GM15510 (cell line): Measurements from ENCODE around the gene VPS26A.

Experiments
- POLR2A ChIP-seq: IDR thresholded peaks from 3 replicates; pipeline ENCODE4 v1.6.1; 2011; ENCODE audit warnings: borderline replicate concordance; ENCODE audit not compliant: insufficient read length; ENCODE audit errors: extremely low read depth

The VPS26A gene

DNA sequence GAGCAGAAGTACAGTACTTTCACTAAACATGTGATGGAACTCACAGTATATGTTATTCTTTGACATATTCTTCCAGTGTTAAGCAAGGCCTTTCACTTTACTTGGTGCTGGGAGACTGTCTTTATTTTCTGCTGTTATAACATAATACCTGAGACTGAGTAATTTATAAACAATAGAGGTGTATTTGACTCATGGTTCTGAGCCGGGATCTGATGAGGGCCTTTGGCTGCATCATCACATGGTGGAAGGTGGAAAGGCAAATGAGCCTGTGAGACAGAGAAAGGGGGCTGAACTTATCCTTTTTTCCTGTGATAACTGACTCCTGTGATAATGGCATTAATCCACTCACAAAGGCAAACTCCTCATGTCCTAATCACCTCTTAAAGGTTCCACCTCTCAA lies 57.5 kb downstream of the VPS26A start:
- no peak for TF ChIP-seq POLR2A

DNA sequence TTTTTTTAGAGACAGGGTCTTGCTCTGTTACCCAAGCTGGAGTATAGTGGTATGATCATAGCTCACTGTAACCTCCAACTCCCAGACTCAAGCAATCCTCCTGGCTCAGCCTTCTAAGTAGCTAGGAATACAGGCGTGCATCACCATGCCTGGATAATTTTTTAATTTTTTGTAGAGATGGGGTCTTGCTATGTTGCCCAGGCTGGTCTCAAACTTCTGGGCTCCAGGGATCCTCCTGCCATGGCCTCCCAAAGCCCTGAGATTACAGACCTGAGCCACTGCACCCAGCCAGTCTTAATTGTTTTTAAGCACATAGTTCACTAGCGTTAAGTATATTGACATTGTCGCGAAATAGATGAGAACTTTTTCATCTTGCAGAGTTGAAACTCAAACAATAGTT lies 58.0 kb downstream of the VPS26A start:
- TF ChIP-seq POLR2A: no peak

DNA sequence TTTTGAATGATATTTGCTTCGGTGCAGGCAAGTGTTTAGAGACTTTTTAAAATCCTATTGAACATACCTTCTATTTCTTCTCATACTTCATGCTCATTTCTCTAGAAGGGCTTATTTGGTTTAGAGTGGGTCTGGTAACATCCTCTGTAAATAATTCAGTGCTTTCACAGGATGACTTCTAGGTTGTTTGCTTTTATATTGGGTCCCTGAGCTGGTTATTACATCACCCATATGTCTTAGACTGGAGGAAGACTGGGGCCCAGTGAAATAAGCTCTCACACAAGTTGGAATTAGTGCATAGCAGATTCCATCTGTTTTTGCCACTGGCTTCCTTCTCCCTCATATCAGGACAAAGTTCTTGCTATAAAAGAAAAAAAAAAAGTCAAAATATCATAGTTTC lies 62.5 kb downstream of the VPS26A start:
- TF ChIP-seq POLR2A: no peak

DNA sequence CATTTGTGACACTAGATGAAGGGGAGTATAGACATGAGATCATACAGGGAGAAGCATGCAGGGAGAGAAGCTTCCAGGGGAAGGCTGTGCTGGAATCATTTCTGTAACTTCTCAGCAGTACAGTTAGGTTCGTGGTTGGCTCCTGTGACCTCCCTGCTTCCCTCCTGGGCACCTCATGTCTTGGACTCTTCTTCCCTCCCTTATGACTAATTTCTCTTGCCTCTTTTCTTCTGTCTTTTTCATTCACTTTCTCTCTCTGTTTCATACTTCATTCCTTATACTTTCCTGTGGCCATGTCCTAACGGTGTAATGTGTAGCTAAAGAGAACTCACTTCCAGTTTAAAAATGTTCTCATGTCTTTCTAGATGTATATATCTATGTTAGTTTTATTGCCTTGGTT lies 77.1 kb downstream of the VPS26A start:
- no peak for TF ChIP-seq POLR2A

DNA sequence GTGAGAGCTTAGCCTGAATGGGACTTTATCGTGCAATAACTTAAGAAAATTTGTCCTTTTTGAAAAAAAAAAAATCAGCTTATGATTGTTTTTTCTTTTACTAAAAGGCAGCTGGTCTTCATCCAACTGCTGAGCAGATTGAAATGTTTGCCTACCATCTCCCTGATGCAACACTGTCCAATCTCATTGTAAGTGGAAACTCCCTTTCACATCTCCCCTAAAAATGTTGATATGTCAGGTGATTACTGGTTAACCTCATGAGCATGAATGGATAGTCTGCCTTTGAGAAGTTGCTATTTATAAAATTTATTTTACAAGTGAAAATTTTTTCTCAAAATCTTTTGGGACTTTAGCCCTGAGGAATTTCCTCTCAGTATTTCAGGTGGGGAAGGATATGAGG lies 78.4 kb downstream of the VPS26A start:
- no peak for TF ChIP-seq POLR2A

DNA sequence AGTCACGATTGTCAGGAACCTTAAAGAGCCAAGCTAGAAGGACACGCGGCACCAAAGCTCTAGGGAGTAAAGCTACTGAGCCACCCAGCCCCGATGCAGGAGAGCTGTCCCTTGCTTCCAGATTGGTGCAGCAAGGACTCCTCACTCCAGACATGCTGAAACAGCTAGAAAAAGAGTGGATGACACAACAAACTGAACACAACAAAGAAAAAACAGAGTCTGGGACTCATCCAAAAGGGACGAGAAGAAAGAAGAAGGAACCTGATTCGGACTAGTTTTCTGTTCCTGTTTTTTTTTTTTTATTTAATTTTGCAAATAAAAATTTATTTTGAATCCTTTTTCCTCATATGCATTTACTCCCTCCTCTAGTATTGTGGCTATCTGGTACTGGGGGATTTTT lies 84.8 kb downstream of the VPS26A start:
- TF ChIP-seq POLR2A: no peak

DNA sequence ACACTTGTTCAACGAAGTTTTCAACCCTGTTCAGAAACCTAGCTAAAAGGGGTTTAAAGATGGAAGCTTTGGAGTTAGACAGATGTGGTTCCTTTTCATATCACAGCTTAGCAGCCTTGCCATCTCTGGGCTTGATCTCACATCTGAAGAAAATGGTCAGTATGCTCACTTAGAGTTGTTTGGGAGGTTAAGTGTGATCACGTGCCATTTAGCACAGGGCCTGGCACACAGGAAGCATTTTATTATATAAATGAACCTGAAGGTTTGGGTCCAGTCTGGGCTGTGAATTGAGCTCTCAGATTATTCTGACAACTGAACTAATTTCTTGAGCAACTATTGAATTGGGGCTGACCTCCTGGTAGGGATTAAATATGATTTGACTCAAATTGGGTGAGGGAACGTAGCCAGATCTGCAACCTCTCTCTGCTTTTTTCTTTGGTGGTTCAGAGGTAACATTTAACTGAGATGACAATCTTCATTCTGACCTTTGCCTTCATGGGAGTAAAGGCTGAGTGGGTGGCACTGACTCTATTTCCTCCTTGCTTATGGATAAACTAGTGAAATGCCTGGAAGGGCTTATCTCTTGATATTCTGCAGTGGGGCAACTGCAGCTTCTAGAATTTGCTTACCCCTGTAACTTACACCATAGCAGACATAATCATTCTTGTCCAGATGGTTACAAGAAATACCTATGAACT lies 86.0 kb downstream of the VPS26A start:
- no peak for TF ChIP-seq POLR2A

DNA sequence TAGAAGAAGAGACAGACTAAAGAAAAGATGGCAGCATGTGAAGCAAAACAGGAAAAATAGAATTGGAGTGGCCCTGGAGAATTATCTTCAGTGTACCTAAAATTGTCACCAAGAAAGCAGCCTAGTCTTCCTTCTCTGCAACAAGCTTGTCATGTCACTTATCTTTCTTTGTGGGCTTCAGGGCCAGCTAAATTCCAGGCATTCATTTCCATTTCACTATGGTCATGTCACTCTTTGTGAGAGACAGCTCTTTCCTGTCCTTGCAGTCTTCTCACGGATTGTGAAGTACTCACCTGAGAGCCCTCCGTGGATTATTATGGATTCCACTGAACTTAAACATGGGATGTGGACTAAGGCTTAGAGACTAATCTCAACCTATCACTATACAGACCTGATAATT lies 87.1 kb downstream of the VPS26A start:
- no peak for TF ChIP-seq POLR2A

DNA sequence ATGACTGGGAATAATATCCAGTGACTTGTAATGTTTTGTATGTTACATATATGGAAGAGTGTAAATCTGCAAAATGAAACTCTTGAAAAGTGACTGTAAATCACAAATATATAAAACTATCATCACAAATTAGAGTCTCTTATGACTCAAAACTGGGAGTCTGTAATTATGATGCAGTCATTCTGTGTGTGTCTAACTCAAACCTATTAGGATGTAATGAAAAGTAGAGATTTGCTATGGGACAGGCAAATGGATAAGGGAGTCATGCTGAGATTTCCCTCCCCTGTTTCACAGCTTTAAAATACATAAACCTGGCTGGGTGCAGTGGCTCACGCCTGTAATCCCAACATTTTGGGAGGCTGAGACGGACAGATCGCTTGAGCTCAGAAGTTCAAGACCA lies 87.5 kb downstream of the VPS26A start:
- TF ChIP-seq POLR2A: no peak

DNA sequence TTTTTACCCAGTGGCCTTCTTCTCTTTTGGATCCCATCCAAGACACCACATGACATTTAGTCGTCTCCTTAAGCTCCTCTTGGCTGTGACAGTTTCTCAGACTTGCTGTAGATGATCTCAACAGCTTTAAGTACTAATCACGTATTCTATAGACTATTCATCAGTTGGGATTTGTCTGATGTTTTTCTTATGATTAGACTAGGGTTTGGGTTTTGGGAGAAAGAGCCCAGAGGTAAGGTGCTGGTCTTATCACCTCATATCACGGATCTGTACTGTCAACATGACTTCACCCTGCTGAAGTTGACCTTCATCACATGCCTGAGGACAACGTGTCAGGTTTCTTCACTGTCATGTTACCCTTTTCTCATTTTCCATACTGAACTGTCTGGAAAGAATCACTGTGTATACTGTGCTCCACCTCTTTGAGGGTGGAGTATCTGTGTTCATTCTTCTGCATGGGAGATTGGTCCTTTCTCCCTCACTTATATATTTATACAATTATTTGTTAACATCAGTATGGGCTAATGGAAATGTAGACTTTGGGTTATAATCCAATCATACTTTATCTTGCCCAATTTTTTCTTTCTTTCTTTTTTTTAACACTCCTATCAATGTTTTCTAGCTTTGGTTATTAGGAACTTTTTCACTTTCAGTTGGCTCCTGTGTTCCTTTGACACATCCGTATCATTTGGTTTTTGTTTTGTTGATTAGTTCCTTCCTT lies 89.8 kb downstream of the VPS26A start:
- TF ChIP-seq POLR2A: no peak

DNA sequence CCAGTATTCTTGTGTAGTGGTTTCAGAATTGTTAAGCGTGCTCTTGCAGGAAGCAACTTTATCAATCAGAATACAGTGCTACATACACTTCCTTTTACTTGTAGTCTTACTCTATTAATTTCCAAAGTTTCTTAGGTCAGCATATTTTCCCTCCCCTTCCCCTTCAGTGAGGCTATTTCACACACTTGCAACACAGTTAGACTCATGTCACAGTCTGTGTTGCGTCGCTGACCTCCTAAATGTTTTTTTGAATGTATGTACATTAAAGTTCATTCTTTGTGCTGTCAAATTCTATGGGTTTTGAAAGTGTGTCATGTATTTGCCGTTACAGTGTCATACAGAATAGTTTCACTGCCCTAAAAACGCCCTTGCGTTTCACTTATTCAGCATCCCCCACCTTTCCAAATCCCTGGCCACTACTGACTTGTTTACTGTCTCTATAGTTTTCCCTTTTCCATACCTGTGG lies 90.7 kb downstream of the VPS26A start:
- no peak for TF ChIP-seq POLR2A

DNA sequence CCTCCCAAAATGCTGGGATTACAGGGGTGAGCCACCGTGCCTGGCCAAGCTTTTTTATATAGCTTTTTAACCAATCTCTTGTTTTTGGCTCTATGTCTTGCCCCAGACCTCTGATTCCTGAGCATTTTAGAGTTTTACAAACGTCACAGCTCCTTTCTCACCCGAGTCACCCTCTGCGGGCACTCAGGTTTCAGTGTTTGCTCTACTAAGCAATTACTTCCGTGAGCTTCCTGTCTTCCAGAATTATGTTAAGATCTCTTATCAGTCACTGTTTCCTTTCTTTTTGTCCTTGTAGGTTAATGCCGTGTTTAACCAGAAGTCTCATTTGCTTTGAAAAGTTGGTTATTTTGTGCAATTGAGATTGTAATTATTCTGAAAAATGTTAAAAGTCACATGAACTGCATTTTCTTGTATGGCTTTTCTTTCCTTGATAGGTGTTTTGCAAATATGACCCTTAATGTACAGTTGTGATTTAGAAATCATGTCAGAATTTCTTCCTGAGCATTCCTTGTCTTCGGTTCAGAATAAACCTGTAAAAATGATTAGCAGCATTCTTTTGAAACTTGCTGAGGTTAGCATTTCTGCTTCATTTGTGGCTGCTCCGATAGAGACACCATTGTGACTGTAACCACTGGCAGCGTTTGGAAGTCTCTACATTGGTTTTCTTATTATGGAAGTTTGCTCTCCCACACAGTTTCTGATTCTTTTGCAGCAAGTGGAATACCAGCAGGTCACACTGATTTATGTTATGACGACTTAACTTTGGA lies 91.6 kb downstream of the VPS26A start:
- no peak for TF ChIP-seq POLR2A

DNA sequence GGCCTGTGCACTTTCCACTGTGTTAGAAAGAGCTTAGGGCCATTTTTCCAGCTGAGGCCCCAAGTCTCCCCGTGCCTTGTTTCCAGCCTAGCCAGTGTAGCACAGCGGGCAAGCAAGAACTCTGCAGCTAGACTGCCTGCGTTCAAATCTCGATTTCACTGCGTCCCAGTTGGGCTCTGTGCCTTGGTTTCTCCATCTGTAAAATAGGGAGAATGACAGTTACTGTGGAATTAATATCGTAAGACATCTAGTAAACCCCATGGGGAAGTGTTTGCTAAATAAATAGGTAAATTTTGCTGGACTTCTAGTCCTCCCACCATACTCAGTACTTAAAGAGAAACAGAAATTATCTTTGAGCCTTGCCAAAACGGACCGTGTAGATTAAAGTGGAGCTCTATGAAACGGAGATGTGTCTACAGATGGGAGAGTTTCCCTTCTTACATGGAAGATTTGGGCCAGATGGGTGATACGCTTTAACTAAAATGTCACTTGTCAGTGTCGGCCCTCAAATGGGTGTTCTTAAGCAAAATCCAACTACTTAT lies 92.7 kb downstream of the VPS26A start:
- no peak for TF ChIP-seq POLR2A

DNA sequence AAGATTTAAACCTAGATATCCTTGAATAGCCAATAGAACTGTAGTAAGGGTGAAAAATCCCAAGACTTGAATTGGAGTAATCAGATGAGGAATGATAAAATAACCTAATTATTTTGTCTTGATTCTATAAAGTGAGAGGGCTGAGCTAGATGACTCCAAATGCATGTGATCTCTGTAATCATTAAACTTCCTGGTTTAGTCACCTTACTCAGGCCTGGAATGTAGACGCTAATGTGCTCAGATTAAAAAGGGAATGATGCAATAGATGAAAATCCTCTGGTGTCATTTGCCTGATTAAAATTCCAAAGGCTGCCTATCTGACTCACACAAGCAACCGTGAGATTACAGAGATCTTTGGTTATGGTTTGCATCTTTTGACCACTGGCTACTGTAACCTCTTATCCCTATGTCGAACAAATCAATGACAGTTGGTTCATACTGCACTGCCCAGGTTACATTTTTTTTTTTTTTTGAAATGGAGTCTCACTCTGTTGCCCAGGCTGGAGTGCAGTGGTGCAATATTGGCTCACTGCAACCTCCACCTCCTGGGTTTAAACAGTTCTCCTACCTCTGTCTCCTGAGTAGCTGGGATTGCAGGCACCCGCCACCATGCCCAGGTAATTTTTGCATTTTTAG lies 93.3 kb downstream of the VPS26A start:
- TF ChIP-seq POLR2A: no peak

DNA sequence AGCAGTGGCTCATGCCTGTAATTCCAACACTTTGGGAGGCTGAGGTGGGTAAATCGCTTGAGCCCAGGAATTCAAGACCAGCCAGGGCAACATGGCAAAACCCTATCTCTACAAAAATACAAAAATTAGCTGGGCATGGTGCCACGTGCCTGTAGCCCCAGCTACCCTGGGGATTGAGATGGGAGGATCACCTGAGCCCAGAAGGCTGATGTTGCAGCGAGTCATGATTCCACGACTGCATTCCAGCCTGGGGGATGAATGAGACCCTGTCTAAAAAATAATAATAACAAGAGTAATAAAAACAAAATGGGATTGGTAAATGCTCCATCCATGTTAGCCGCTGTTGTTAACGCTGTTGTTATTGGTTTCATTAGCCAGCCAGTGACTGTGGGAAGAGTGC lies 94.9 kb downstream of the VPS26A start:
- TF ChIP-seq POLR2A: no peak
